Upper lobe of right lung (tissue), 1 donor: Measurements from ENCODE around the gene KLHL33. TPM values are rescaled to one million over a fixed set of nuclear protein-coding genes. Genes with fewer than 3 reads are reported as not detected.
"Not testable (repeated sequence)": the region's sequence is repeated elsewhere in the genome, so short reads cannot be mapped to it uniquely, and the experiment has no call there.

Experiments used
- ATAC-seq: fragments of 200-7000 bp; cut with Tn5 transposase; one replicate; pipeline ENCODE4 v1.9.1; 2020; ENCODE audit warnings: mild to moderate bottlenecking, moderate library complexity
- DNase-seq: peaks from one replicate; pipeline ENCODE4 v3.0.0-alpha.2; 2020
- H3K27ac ChIP-seq: fragments of 200-600 bp; one replicate; pipeline ENCODE4 v1.8.0; 2022
- H3K27me3 ChIP-seq: fragments of 200-600 bp; one replicate; pipeline ENCODE4 v1.8.0; 2022; ENCODE audit warnings: mild to moderate bottlenecking
- H3K36me3 ChIP-seq: fragments of 200-600 bp; one replicate; pipeline ENCODE4 v1.8.0; 2022
- H3K4me1 ChIP-seq: fragments of 200-600 bp; one replicate; pipeline ENCODE4 v1.8.0; 2022
- H3K4me3 ChIP-seq: fragments of 200-600 bp; one replicate; pipeline ENCODE4 v1.8.0; 2022; ENCODE audit warnings: mild to moderate bottlenecking
- H3K9me3 ChIP-seq: fragments of 200-600 bp; one replicate; pipeline ENCODE4 v1.8.0; 2022
- CTCF ChIP-seq: fragments of 200-600 bp; IDR thresholded peaks from one replicate; pipeline ENCODE4 v1.8.0; 2022; ENCODE audit warnings: antibody characterized with exemption
- intact Hi-C: fragments of 100-400 bp; cut with DNase I; formaldehyde crosslinking; loops from one replicate; pipeline ENCODE4 v1.11.0; 2022
- total RNA-seq: library from RNA; stranded (reverse); fragmentation: NEBNext Ultra II Directional; extraction: Animal tissue kit (Norgen Biotek cat#: 25700); gene quantifications from one replicate; pipeline ENCODE4 v1.2.1, GENCODE V29; 2021
- donor health status: DM: no; HTN: yes; CAD: no; lungs with severe emphysema.

Gene KLHL33
- total RNA-seq, 1 donor from 2014 or later, result 0.29 TPM

GRCh38 chr14:20455355-20456300 is 19.7 kb upstream of the KLHL33 start:
- peak overlapping the region; percentile 92 for H3K27ac ChIP-seq
- H3K4me3 ChIP-seq, result peak overlapping the region; percentile 74
- no peak for TF ChIP-seq CTCF
- H3K4me1 ChIP-seq, result peaks cover 43% of the 10 kb centered on the region
- peaks cover 62% of the 10 kb centered on the region for H3K36me3 ChIP-seq
- no peaks in the 10 kb centered on the region for H3K9me3 ChIP-seq
- DNase-seq (no peak), ATAC-seq (peak; percentile 69)
- intact Hi-C loops, result no loop called here
- H3K27me3 ChIP-seq, result no peaks in the 10 kb centered on the region

GRCh38 chr14:20454516-20455354 is 18.8 kb upstream of the KLHL33 start, which contains the start of the genes APEX1 and OSGEP:
APEX1 (plus strand) TSS chr14:20455226; CDS start chr14:20455646, 420 bp downstream.
OSGEP (minus strand) TSS chr14:20454812; CDS start chr14:20454683, 129 bp downstream.
- H3K9me3 ChIP-seq, result no peaks in the 10 kb centered on the region
- peaks cover 35% of the 10 kb centered on the region for H3K4me1 ChIP-seq
- ATAC-seq, result peak; percentile 93
- H3K36me3 ChIP-seq, result peaks cover 64% of the 10 kb centered on the region
- intact Hi-C loops, result no loop called here
- TF ChIP-seq CTCF, result no peak
- no peaks in the 10 kb centered on the region for H3K27me3 ChIP-seq
- DNase-seq, result peak; percentile 99
- H3K27ac ChIP-seq, result peak within 1 kb of the TSS; percentile 92
- peak within 1 kb of the TSS; percentile 74 for H3K4me3 ChIP-seq

- intact Hi-C loops, H3K9me3 ChIP-seq, H3K27ac ChIP-seq, H3K4me3 ChIP-seq, H3K27me3 ChIP-seq, ATAC-seq, DNase-seq: not testable (repeated sequence)
- Histone ChIP-seq H3K4me1 (peaks cover 27% of the 10 kb centered on the region), H3K36me3 (peaks cover 64% of the 10 kb centered on the region)
Measured at GRCh38 chr14:20452831-20453230, 16.9 kb upstream of the KLHL33 start.

GRCh38 chr14:20446889-20447288 is 10.9 kb upstream of the KLHL33 start:
- Histone ChIP-seq H3K4me1 (no peaks in the 10 kb centered on the region), H3K27me3 (no peaks in the 10 kb centered on the region), H3K4me3 (no peak overlapping the region), H3K27ac (no peak overlapping the region), H3K36me3 (peaks cover 69% of the 10 kb centered on the region), H3K9me3 (no peaks in the 10 kb centered on the region)
- intact Hi-C loops, result no loop called here
- no peak for ATAC-seq
- no peak for TF ChIP-seq CTCF
- no peak for DNase-seq

DNA sequence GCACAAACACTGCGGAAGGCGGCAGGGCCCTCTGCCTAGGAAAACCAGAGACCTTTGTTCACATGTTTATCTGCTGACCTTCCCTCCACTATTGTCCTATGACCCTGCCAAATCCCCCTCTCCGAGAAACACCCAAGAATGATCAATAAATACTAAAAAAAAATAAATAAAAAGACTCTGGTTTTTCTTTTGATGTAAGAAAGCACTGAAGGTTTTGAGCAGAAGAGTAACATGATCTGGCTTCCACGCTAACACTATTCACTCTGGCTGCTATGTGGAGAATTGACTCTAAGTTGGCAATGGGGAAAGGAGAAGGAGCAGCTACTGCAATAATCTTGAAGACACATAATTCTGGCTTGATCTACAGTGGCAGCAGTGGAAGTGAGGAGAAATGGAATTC is 7.7 kb upstream of the KLHL33 start:
- ATAC-seq, intact Hi-C loops: not testable (repeated sequence)
- peak overlapping the region; percentile 47 for H3K27ac ChIP-seq

GRCh38 chr14:20441461-20441860 is 5.5 kb upstream of the KLHL33 start:
- Histone ChIP-seq H3K4me1 (no peaks in the 10 kb centered on the region), H3K27ac (no peak overlapping the region)
- intact Hi-C loops, result no loop called here

More for the DNA sequence above, 7.7 kb upstream of the KLHL33 start:
- not testable (repeated sequence) for DNase-seq, H3K27me3 ChIP-seq, H3K9me3 ChIP-seq, H3K4me1 ChIP-seq, H3K4me3 ChIP-seq
- H3K36me3 ChIP-seq, result peaks cover 36% of the 10 kb centered on the region

More at GRCh38 chr14:20441461-20441860, 5.5 kb upstream of the KLHL33 start:
- no peaks in the 10 kb centered on the region for H3K27me3 ChIP-seq
- H3K9me3 ChIP-seq, result no peaks in the 10 kb centered on the region
- no peak overlapping the region for H3K4me3 ChIP-seq
- DNase-seq, result no peak
- TF ChIP-seq CTCF, result no peak
- peaks cover 14% of the 10 kb centered on the region for H3K36me3 ChIP-seq
- ATAC-seq, result peak; percentile 24
